A673 (cell line): ENCODE results near the gene STMN3. TPM values are rescaled to one million over a fixed set of nuclear protein-coding genes. Genes with fewer than 3 reads are reported as not detected.

Source experiments
- BruUV-seq: library from RNA; stranded (reverse); fragments of 400-500 nt; replicated peaks from 2 replicates; lab custom pipeline; 2021; lab: Mats Ljungman, UMichigan
- CTCF ChIA-PET: fragments of 300-600 bp; sonication (Branson Sonifier 250); formaldehyde crosslinking; loops from one replicate; lab custom pipeline; 2022; ENCODE audit warnings: antibody characterized with exemption; lab: Charles Lee
- POLR2A ChIA-PET: fragments of 300-600 bp; sonication (Branson Sonifier 250); formaldehyde crosslinking; loops from one replicate; lab custom pipeline; 2022; ENCODE audit warnings: antibody characterized with exemption; ENCODE audit not compliant: low non-redundant PET; lab: Charles Lee
- DNase-seq: peaks from one replicate; pipeline ENCODE4 v3.0.0-alpha.2; 2015; ENCODE audit warnings: low spot score
- H3K27ac ChIP-seq: fragments of 200-600 bp; sonication (generic); 2 replicates; pipeline ENCODE4 v1.5.1; 2016; ENCODE audit warnings: mixed run types, low read depth, mild to moderate bottlenecking, mixed read lengths, antibody characterized with exemption, low read length; ENCODE audit not compliant: poor library complexity, severe bottlenecking
- H3K27me3 ChIP-seq: fragments of 200-600 bp; sonication (generic); replicated peaks from 2 replicates; pipeline ENCODE4 v1.6.1; 2017; ENCODE audit warnings: mixed run types, low read depth, mild to moderate bottlenecking, mixed read lengths, antibody characterized with exemption, low read length; ENCODE audit not compliant: insufficient read depth, poor library complexity
- H3K36me3 ChIP-seq: fragments of 200-600 bp; sonication (generic); 2 replicates; pipeline ENCODE4 v1.6.1; 2016; ENCODE audit warnings: mixed run types, mild to moderate bottlenecking, mixed read lengths, antibody characterized with exemption, low read length; ENCODE audit not compliant: insufficient read depth, poor library complexity, severe bottlenecking
- H3K4me1 ChIP-seq: fragments of 200-600 bp; sonication (generic); 2 replicates; pipeline ENCODE4 v1.6.1; 2017; ENCODE audit warnings: mixed run types, mild to moderate bottlenecking, mixed read lengths, antibody characterized with exemption, low read length; ENCODE audit not compliant: insufficient read depth, poor library complexity, severe bottlenecking
- H3K4me3 ChIP-seq: fragments of 200-600 bp; sonication (generic); 2 replicates; pipeline ENCODE4 v1.5.1; 2016; ENCODE audit warnings: low read depth, mixed run types, mild to moderate bottlenecking, mixed read lengths, low read length; ENCODE audit not compliant: poor library complexity, severe bottlenecking
- H3K9me3 ChIP-seq: fragments of 200-600 bp; sonication (generic); 2 replicates; pipeline ENCODE4 v1.6.1; 2016; ENCODE audit warnings: mixed run types, low read depth, mild to moderate bottlenecking, mixed read lengths, antibody characterized with exemption, low read length; ENCODE audit not compliant: poor library complexity, severe bottlenecking
- EZH2 ChIP-seq: fragments of 200-600 bp; sonication (generic); IDR thresholded peaks from 2 replicates; pipeline ENCODE4 v1.6.1; 2017; ENCODE audit warnings: borderline replicate concordance, low read depth, mild to moderate bottlenecking, mixed read lengths, antibody characterized with exemption, low read length; ENCODE audit not compliant: poor library complexity, severe bottlenecking
- intact Hi-C: fragments of 100-400 bp; cut with micrococcal nuclease; formaldehyde crosslinking; loops from one replicate; pipeline ENCODE4 v1.10.0; 2022; ENCODE audit not compliant: unreplicated experiment
- total RNA-seq: library from RNA; stranded (reverse); gene quantifications from 2 replicates; pipeline ENCODE4 v1.2.3, GENCODE V29; 2021
- TF ChIP-seq, protein P1 (sequence below): fragments of 300-800, 200-600 bp; sonication (generic); conservative IDR thresholded peaks from 2 replicates; pipeline ENCODE4 v1.5.1; 2017; ENCODE audit warnings: low read depth, mild to moderate bottlenecking, antibody characterized with exemption, low read length, moderate library complexity, mixed read lengths

STMN3 gene
- total RNA-seq, 1 experiment from 2014 or later: 115 TPM

DNA sequence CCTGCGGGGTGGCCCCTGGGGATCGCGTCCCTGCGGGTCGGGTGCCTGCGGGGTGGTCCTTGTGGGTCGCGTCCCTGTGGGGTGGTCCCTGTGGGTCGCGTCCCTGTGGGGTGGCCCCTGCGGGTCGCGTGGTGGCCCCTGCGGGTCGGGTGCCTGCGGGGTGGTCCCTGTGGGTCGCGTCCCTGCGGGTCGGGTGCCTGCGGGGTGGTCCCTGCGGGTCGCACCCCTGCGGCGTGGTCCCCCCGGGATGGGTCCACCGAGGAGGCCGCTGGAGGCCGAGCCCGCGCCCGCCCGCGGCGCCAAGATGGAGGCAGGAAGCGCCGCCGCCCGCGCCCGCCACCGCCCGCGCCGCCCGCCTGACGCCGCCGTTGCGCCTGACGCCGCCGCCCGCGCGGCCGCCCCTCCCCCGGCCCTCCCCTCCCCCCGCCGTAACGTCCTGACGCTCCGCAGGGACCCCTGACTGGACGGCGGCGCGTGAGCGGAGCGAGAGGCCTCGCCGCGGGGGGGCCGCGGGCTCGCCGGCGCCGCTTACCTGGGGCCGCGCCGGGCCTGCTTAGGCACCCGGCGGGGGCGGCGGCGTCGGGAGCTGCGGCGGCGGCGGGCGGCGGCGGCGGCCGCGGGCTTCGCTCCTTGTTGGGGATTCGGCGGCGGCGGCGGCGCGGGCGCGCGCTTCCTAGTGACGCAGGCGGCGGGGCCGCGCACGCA lies 26.6 kb downstream of the STMN3 start, which contains the start of gene GMEB2:
GMEB2 (minus strand) TSS at position 678 of the 705 bp plus-strand sequence. CDS start 7,704 bp downstream, outside the sequence.
- no peaks in the 10 kb centered on the region for H3K27me3 ChIP-seq
- no TSS peak for BruUV-seq
- peaks cover 8% of the 10 kb centered on the region for H3K4me1 ChIP-seq
- H3K4me3 ChIP-seq: peak within 1 kb of the TSS; percentile 73
- no peak for TF ChIP-seq EZH2
- TF ChIP-seq, protein P1, sequence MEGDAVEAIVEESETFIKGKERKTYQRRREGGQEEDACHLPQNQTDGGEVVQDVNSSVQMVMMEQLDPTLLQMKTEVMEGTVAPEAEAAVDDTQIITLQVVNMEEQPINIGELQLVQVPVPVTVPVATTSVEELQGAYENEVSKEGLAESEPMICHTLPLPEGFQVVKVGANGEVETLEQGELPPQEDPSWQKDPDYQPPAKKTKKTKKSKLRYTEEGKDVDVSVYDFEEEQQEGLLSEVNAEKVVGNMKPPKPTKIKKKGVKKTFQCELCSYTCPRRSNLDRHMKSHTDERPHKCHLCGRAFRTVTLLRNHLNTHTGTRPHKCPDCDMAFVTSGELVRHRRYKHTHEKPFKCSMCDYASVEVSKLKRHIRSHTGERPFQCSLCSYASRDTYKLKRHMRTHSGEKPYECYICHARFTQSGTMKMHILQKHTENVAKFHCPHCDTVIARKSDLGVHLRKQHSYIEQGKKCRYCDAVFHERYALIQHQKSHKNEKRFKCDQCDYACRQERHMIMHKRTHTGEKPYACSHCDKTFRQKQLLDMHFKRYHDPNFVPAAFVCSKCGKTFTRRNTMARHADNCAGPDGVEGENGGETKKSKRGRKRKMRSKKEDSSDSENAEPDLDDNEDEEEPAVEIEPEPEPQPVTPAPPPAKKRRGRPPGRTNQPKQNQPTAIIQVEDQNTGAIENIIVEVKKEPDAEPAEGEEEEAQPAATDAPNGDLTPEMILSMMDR: no peak
- peak within 1 kb of the TSS; percentile 97 for H3K27ac ChIP-seq
- intact Hi-C loops: no loop called here
- H3K36me3 ChIP-seq: no peaks in the 10 kb centered on the region
- POLR2A ChIA-PET: no interaction called here
- DNase-seq: peak; percentile 83
- H3K9me3 ChIP-seq: no peaks in the 10 kb centered on the region
- CTCF ChIA-PET: interaction anchor here (0.6 kb wide), 1 partner anchor 50 kb away, joined by 6 read pairs; no protein-coding TSS in a partner anchor

- peak overlapping the region; percentile 97 for H3K27ac ChIP-seq
- ChIA-PET CTCF (no interaction called here), POLR2A (interaction anchor here (0.7 to 1.0 kb wide), 2 partner anchors 37 to 54 kb away, joined by 3 to 5 read pairs; no protein-coding TSS in a partner anchor)
- peak overlapping the region; percentile 73 for H3K4me3 ChIP-seq
- TF ChIP-seq EZH2: no peak
- TF ChIP-seq, protein P1: no peak
- no TSS peak for BruUV-seq
- DNase-seq: peak; percentile 48
- no peaks in the 10 kb centered on the region for H3K36me3 ChIP-seq
- intact Hi-C loops: no loop called here
- peaks cover 8% of the 10 kb centered on the region for H3K4me1 ChIP-seq
- no peaks in the 10 kb centered on the region for H3K9me3 ChIP-seq
- H3K27me3 ChIP-seq: no peaks in the 10 kb centered on the region
These were observed 27.3 kb downstream of the STMN3 start for GRCh38 chr20:63625771-63626423.

DNA sequence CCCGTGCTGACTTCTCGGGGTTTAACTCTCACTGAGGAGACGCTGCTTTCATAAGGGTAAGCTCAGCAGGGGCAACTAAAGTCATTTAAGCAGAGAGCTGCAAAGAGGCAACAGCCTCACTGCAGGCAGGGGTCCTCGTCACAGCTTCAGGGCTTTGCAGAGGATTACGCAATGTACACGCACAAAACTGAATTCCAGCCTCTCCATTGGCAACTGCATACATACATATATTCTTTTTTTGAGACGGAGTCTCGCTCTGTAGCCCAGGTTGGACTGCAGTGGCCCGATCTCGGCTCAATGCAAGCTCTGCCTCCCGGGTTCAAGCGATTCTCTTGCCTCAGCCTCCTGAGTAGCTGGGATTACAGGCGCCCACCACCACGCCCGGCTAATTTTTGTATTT lies 28.7 kb downstream of the STMN3 start:
- BruUV-seq: no TSS peak
- peaks cover 8% of the 10 kb centered on the region for H3K4me1 ChIP-seq
- H3K27me3 ChIP-seq: no peaks in the 10 kb centered on the region
- CTCF ChIA-PET: interaction anchor here (0.5 to 1.0 kb wide), 3 partner anchors 17 to 128 kb away, joined by 4 to 7 read pairs (median 4); partner anchors contain the start of gene RTEL1
- POLR2A ChIA-PET: no interaction called here
- intact Hi-C loops: no loop called here
- peak overlapping the region; percentile 50 for H3K27ac ChIP-seq
- H3K4me3 ChIP-seq: no peak overlapping the region
- H3K9me3 ChIP-seq: no peaks in the 10 kb centered on the region
- H3K36me3 ChIP-seq: no peaks in the 10 kb centered on the region
- TF ChIP-seq, protein P1: no peak
- no peak for TF ChIP-seq EZH2
- peak; percentile 89 for DNase-seq
